HG02798 (cell line): ENCODE measurements around the gene RTF1.

Source experiments
- ATAC-seq: cut with Tn5 transposase; IDR thresholded peaks from one replicate; pipeline ENCODE4 v1.9.1; 2021; ENCODE audit warnings: mild to moderate bottlenecking; ENCODE audit not compliant: unreplicated experiment, poor library complexity

RTF1 gene

DNA sequence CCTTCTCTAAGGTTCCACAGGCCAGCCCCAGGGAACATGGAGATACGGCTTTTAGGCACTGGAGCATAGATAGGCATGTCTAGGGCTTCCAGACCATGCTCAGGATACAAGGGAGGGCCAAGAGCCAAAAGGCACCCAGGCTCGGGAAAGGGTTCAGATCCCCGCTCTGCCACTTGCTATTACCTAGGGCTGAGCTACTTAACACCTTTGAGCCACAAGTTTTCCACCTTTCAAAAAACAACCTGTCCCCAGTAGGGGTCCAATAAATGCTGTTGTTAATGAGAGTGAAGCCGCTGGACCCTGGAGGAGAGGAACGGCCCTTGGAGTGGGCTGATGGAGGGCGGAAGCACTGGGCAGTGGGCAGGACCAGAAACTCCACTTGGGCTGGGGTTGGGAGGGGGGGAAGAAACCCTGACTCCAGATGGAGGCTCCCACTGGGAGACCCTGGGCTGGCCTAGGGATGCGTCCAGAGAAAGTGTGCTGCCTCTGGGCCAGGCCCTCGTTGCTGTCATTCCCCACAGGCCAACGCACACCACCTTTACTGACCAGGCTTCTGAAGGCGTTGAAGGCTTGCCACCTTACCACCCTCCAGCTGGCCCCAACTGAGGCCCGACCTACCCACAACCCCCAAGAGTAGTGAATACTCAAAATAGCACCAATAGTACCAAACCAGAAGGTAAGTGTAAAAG is 68.2 kb downstream of the RTF1 start:
- no peak for ATAC-seq

DNA sequence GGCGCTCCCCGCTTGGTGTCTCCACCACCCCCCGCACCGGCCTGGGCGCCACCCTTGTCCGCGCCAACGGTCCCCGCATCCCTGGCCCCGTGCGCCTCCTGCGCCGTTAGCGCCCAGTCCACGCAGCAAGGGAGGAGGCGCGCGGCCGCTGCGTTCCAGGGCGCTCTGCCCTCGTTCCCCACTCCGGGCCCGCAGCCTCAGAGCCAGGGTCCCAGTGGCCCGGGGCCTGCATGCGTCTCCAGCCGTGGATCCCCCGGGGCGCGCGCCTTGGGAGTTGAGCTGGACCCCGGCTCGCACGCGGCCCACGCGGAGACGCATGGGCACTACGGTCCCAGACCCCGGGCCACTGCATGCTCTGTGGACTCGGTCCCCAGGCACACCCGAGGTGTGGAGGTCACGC is 69.4 kb downstream of the RTF1 start:
- ATAC-seq, result no peak

DNA sequence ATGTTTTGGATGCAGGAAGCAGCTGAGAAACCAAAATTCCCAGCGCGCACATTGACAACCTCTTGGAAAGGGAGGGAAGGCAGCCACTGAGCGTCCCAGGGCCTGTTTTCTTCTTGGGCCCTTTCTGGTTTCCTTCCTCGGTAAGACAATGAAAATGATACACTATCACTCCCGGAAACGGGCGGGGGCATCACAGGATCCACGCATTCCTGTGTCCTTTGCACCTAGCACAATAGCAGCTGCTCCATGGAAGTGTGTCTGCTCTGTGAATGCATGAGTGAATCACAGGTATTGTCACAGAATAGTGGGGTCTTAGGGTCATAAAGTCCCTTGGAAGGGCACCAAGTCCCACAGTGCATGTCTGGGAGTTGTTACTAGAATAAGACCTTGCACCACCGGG is 70.5 kb downstream of the RTF1 start:
- ATAC-seq, result no peak

DNA sequence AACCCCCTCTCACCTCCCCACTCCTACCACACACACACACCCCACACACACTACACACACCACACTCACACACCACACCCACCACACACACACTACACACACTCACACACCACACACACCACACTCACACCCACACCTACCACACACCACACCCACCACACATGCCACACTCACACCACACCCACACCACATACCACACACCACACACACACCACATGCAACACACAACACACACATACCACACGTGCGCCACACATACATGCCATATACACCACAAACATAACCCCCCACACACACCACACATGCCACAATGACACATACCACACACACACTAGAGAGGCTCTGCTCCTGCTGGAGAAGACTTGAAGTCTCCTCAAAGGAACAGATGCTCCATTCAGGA is 70.9 kb downstream of the RTF1 start:
- no peak for ATAC-seq

DNA sequence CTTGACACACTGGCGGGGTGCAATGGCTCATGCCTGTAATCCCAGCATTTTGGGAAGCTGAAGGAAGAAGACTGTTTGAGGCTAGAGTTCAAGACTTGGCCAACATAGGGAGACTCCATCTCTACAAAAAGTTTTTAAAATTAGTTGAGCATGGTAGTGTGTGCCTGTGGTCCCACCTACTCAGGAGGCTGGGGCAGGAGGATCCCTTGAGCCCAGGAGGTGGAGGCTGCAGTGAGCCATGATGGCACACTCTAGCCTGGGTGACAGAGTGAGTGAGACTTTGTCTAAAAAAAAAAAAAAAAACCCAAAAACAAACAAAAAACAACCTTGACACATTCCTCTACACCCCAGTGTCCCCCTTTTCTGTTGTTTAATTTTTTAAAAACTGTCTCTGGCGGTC is 72.7 kb downstream of the RTF1 start:
- ATAC-seq, result no peak

DNA sequence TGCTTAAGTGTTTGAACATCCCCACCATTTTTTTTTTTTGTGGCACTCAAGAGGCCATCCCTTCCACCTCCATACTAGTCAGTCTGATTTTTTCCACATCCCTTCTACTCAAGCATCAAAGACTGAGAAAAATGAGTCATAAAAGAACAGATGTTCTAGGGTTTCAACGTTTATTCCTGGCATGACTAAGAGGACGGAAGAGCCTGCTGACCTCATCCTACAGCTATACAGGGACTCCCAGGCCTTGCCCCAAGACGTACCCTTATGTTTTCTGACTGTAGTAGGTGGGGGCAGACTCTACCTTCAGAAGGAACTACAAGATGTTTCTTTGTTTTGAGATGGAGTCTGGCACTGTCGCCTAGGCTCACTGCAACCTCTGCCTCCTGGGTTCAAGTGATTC is 73.5 kb downstream of the RTF1 start:
- ATAC-seq, result no peak

DNA sequence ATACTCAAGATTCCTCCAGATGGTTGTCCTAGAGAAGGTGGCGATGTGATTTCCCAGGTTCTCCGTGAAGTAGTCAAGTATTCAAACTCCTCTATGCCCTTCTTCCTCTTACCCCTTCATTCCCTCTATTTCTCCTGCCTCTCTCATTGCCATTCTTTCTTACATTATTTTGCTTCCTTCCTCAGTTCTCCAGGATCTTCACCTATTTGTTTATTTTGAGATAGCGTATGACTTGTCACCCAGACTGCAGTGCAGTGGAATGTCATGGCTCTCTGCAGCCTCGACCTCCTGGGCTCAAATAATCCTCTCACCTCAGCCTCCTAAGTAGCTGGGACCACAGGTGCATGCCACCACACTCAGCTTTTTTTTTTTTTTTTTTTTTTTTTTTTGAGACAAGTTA is 75.0 kb downstream of the RTF1 start:
- no peak for ATAC-seq

DNA sequence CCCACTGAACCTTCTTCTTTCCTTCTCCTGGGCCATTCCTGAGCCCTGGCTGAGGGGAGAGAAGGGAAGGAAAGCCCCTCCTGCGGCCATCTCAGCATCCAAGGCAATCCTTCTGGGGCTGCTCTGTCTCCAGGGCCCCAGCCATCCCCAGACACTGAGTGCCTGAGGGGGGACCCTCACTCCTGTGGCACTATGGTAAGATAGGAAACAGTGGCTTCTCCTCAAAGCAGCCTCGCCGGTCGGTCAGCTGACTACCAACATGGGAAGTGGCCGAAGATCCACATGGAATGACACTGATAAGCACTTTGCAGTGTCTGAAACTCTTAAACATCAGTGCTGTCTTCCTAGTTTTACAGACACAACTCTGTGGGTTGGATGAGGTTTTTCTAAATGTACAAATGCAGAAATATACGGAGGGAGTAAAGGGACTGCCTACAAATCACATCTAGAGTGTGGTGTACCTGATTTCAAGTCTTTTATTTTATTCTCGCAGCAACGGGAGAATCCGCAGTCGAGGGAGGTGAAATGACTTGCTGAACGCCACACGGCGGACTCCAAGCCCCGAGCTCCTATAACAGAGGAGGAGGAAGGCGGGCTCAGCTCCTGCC is 75.8 kb downstream of the RTF1 start:
- no peak for ATAC-seq

DNA sequence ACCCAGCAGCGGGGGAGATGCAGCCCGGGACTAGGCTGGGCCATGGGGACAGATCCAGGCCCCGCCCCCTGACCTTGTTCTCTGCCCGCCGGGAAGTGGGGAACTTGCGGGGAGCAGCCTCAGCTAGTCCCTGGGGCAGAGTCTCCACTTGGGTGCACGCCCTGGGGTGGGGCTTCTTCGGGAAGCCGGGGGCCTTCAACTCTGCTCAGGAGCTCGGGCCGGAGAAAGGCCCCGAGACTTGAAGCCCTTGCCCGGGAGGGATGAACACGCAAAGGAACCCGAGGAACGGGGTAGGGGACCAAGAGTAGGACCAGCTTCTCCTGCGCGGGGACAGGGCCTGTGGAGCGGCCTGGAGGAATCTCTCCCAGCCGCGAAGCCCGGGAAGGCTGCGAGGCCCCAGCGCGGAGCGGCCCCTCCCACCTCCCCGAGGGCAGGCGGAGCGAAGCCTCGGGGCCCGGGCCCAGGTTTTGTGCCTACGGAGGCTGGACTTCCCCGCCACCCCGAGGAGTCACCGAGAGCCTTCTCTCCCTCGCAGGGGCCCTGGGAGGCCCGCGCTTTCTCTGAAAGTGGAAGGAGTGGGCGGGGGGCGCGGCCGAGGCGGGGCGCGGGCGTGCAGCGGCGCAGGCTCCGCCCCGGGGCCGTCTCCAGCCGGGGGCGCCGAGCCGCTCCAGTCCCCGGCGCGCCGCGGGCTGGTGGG is 76.5 kb downstream of the RTF1 start, which contains the start of gene ITPKA:
Gene ITPKA (plus strand): TSS at position 670 of the 697 bp plus-strand sequence. CDS start 54 bp downstream, outside the sequence.
- peak; percentile 83 for ATAC-seq

DNA sequence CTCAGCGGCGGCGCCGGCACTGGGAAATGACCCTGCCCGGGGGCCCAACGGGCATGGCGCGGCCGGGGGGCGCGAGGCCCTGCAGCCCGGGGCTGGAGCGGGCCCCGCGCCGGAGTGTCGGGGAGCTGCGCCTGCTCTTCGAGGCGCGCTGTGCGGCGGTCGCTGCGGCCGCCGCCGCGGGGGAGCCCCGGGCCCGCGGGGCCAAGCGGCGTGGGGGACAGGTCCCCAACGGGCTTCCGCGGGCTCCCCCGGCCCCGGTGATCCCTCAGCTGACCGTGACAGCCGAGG is 77.0 kb downstream of the RTF1 start:
- no peak for ATAC-seq

DNA sequence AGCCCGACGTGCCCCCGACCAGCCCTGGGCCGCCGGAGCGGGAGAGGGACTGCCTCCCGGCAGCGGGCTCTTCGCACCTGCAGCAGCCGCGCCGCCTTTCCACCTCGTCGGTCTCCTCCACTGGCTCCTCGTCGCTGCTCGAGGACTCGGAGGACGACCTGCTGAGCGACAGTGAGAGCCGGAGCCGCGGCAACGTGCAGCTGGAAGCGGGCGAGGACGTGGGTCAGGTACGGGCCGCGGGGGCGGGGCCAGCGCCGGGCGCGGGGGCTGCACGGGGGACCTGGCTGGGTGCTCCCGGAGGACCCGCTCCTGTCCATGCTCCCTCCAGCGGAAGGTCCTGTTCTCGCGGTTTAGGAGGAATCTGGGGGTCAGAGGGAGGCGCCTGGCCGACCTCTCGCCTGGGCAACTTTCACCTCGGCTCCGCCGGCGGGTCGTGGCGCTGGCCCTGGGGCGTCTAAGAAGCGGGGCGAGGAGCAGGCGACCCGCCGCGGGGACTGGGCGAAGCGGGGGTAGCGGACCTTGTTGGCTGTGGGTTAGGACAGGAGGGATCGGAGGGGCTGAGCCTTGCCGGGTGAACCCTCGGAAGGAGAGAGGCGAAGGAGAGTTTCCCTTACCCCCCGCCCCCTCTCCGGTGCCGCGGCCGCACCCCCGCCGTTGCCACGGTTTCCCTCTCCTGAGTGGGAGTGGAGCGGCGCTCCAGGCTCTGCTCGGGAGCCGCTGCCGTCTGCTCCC is 77.5 kb downstream of the RTF1 start:
- ATAC-seq, result peak; percentile 15

DNA sequence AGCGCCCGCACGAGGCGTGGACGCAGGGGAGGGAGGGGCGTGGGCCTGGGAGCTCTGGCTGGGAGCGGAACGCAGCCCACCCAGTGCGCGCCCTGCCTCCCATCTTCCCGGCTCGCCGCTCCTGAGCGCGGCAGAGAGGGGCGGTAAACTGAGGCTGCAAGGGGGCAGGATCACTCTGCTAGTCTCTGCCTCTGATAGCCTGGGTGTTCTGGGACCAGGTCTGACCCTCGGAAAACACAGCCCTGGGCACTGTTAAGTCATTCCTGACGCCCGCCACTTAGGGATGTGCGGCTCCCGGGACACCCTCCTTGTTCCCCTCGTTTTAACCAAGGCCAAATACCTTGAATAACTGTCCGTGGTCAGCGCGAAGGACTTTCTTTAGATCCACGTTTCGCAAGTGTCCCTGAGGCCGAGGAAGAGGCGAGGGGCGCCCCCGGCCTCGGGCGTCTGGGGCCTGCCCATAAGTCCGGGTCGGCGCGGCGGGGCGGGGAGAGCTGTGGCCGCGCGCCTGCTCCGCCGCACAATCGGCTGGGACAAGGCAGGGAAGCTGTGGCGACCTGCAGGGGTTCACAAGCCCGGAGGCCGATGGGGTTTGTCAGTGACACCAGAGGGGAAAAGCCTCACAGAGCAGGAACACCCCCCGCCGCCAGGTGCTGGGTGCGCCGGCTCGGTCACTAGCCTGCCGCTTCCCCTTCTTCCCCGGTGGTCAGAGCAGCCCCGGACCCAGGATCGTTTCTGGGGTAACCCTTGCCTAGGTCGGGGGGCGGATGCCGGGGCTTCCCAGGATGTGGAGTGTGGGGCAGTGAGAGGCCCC is 78.2 kb downstream of the RTF1 start:
- ATAC-seq, result no peak

DNA sequence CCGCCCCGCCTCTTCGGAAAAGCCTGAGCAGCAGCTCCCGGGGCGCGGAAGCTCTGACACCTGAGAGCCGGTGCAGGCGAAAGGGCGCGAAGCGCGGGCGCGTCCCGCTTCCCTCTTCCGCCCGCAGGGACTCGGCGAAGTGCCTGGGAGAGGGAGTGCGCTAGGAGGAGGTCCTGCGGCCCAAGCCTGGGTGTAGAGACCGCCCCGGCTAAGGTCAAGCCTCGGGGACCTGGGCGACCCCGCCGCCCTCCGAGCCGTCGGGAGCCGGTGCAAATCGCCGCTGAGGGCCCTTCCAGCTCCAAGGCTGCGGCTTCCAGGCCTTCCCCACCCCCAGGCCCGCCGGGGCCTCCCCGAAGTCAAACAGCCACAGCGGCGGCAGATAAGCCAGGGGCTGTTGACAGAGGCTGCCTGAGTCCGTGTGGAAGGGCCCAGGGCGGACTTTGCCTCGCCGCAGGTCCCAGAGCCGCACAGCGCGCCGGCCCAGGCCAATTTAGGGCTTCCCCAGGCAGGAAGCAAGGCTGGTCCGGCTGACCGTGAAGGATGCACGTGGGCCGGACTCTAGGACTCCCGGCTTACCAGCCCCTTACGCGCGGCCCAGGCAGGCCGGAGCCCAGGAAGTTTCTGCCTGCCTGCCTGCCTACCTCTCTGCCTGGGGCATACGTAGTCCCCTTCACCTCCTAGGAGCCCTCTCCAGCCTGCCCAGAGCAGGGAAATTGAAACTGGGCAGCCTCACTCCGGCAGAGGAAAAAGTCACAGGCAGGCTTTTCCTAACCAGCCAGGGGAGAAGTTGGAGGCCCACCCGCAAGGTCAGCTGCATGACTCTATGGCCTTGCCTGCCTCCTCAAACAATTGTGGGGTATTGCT is 79.1 kb downstream of the RTF1 start:
- ATAC-seq, result no peak

DNA sequence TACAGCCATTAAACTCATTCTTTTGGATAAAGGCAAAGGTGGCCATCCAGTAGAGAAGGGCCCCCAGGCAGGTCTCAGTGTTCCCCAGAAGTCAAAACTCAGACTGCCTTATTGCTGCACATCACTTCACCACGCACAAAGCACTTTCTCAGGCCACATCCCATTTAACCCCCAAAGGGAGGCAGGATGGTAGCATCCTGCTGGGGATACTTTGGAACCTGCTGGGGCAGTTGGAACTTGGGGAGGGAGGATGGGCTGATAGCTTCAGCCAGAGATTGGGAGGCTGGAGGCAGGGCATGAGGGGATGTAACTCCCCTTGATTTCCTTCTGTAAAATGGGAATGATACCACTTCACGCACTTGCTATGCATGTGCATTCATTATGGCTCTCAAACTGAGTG is 81.8 kb downstream of the RTF1 start:
- no peak for ATAC-seq

DNA sequence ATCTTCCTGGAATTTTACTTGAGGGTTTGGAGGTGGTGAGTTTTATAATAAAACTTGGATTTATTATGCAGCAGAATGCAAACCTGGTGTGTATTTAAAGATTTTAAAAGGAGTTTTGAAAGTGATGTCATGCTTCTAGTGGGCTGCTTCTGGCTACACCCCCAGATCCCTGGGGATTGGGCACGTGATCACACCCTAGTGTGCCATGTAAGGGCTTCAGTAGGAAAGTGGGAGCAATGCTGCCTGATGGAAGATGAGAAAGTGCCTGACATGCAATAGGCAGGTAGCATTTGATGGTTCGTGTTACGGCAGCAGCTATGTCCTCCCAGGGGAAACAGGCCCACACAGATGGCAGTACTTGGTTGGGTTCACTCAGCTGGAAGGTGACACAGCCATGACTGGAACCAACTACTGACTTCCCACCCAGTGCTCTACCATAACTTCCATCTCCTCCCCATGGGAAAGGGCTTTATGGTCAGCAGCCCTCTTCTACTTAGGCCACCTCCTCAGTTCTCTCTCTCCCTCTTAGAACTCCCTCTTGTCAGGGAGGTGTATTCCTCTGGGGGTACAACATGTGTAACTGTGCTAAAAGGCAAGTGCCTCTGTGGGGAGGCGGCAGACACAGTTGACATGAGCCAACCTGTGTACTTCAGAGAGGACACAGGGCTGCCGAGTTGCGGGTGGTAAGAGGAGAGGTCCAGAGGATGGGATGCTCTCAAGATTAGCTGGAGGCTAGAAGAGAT is 82.4 kb downstream of the RTF1 start:
- no peak for ATAC-seq

DNA sequence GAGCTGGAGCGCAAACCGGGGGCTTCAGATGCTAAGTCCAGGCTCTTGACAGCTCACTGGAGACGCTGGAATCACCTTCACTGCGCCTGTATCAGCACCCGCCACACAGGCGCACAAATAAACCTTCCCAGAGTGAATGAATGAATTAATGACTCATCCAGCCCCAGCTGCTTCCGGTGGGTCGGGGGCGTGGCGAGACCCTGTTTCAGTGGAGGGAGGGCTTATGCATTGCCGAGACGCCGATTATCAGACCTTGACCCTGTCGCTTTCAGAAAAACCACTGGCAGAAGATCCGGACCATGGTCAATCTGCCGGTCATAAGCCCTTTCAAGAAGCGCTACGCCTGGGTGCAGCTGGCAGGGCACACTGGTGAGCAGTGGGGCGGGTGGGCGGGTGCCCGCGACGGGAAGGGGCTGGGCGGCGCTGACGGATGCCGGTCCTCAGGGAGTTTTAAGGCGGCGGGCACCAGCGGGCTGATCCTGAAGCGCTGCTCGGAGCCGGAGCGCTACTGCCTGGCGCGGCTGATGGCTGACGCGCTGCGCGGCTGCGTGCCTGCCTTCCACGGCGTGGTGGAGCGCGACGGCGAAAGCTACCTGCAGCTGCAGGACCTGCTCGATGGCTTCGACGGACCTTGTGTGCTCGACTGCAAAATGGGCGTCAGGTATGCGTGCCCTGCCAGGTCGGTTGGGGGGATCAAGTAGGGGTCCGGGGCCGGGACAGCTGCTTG is 84.5 kb downstream of the RTF1 start:
- no peak for ATAC-seq

DNA sequence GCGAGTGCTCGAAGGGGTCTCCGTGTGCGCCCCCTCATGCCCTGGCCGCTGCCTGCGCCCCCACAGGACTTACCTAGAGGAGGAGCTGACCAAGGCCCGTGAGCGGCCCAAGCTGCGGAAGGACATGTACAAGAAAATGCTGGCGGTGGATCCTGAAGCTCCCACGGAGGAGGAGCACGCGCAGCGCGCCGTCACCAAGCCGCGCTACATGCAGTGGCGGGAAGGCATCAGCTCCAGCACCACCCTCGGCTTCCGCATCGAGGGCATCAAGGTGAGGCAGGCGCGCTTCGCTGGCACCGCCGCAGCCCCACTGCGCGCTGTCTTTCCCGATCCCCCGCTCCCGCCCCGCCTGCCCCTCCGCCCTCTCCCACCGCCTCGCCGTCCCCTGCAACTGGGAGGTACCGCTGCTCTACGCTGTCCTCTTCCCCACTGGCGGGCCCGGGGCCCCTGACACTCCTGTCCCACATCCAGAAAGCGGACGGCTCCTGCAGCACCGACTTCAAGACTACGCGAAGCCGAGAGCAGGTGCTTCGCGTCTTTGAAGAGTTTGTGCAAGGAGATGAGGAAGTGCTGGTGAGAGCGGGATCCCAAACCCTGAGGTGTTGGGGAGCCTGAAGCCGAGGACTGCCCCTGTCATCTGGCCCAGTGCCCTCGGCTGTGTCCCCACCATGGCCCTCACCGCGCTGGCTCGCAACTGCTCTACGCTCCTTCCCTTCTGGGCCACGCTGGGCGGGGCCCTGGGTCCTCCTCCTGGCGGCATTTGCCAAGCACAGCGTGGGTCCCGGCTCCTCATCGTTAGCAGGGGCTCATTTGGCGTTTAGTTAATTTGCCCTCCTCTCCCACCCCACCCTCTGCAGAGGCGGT is 85.3 kb downstream of the RTF1 start:
- ATAC-seq, result no peak
